Nephron progenitor cell (in vitro differentiated cells): Measurements from ENCODE around the gene SLC12A5.

Source experiments
- DNase-seq: peaks from one replicate; pipeline ENCODE4 v3.0.0; 2021
- H3K27ac Mint-ChIP-seq: 2 replicates; pipeline ENCODE4 v1.8.0; 2021; ENCODE audit warnings: mild to moderate bottlenecking, moderate library complexity, mixed read lengths
- H3K27me3 Mint-ChIP-seq: 2 replicates; pipeline ENCODE4 v1.8.0; 2021; ENCODE audit warnings: mild to moderate bottlenecking, low read depth, mixed read lengths; ENCODE audit not compliant: poor library complexity
- H3K36me3 Mint-ChIP-seq: 2 replicates; pipeline ENCODE4 v1.8.0; 2021; ENCODE audit warnings: low read depth, mixed read lengths
- H3K4me1 Mint-ChIP-seq: 2 replicates; pipeline ENCODE4 v1.8.0; 2021; ENCODE audit warnings: mixed read lengths
- H3K4me3 Mint-ChIP-seq: 2 replicates; pipeline ENCODE4 v1.8.0; 2021; ENCODE audit warnings: mild to moderate bottlenecking, moderate library complexity, mixed read lengths
- H3K9me3 Mint-ChIP-seq: 2 replicates; pipeline ENCODE4 v1.8.0; 2021; ENCODE audit warnings: mild to moderate bottlenecking, moderate library complexity, mixed read lengths
- CTCF ChIP-seq: fragments of 200-600 bp; sonication (generic); IDR thresholded peaks from 2 replicates; pipeline ENCODE4 v1.5.0; 2021; ENCODE audit warnings: antibody characterized with exemption

Gene SLC12A5

GRCh38 chr20:46076806-46077205, 47.8 kb downstream of the SLC12A5 start:
- Mint-ChIP-seq H3K4me1 (peaks cover 4% of the 10 kb centered on the region), H3K4me3 (no peak overlapping the region), H3K27me3 (no peaks in the 10 kb centered on the region), H3K27ac (no peak overlapping the region), H3K9me3 (no peaks in the 10 kb centered on the region), H3K36me3 (peaks cover 32% of the 10 kb centered on the region)
- no peak for TF ChIP-seq CTCF
- no peak for DNase-seq

GRCh38 chr20:46077642-46078305, 48.8 kb downstream of the SLC12A5 start:
- Mint-ChIP-seq H3K36me3 (peaks cover 32% of the 10 kb centered on the region), H3K4me3 (no peak overlapping the region), H3K27me3 (no peaks in the 10 kb centered on the region), H3K27ac (peak overlapping the region; percentile 54), H3K9me3 (no peaks in the 10 kb centered on the region), H3K4me1 (peaks cover 9% of the 10 kb centered on the region)
- DNase-seq = no peak
- TF ChIP-seq CTCF = no peak

GRCh38 chr20:46078954-46079353, 49.9 kb downstream of the SLC12A5 start:
- Mint-ChIP-seq H3K4me3 (no peak overlapping the region), H3K4me1 (peaks cover 17% of the 10 kb centered on the region), H3K36me3 (peaks cover 28% of the 10 kb centered on the region), H3K27ac (no peak overlapping the region), H3K27me3 (no peaks in the 10 kb centered on the region), H3K9me3 (no peaks in the 10 kb centered on the region)
- TF ChIP-seq CTCF = no peak
- DNase-seq = no peak

GRCh38 chr20:46081074-46081473, 52.1 kb downstream of the SLC12A5 start:
- Mint-ChIP-seq H3K27ac (no peak overlapping the region), H3K4me1 (peaks cover 30% of the 10 kb centered on the region), H3K36me3 (peaks cover 18% of the 10 kb centered on the region), H3K9me3 (no peaks in the 10 kb centered on the region), H3K27me3 (no peaks in the 10 kb centered on the region), H3K4me3 (no peak overlapping the region)
- no peak for TF ChIP-seq CTCF
- no peak for DNase-seq

- no peak overlapping the region for H3K4me3 Mint-ChIP-seq
- no peaks in the 10 kb centered on the region for H3K9me3 Mint-ChIP-seq
- H3K27me3 Mint-ChIP-seq = no peaks in the 10 kb centered on the region
- TF ChIP-seq CTCF = no peak
- no peak for DNase-seq
- peaks cover 12% of the 10 kb centered on the region for H3K36me3 Mint-ChIP-seq
- H3K27ac Mint-ChIP-seq = peak overlapping the region; percentile 73
- peaks cover 50% of the 10 kb centered on the region for H3K4me1 Mint-ChIP-seq
Measured at GRCh38 chr20:46083101-46083500, 54.1 kb downstream of the SLC12A5 start.

GRCh38 chr20:46083531-46084061, 54.6 kb downstream of the SLC12A5 start:
- TF ChIP-seq CTCF = no peak

More at GRCh38 chr20:46083531-46084061, 54.6 kb downstream of the SLC12A5 start:
- Mint-ChIP-seq H3K4me1 (peaks cover 55% of the 10 kb centered on the region), H3K9me3 (no peaks in the 10 kb centered on the region), H3K27ac (peak overlapping the region; percentile 73), H3K36me3 (peaks cover 10% of the 10 kb centered on the region), H3K27me3 (no peaks in the 10 kb centered on the region), H3K4me3 (no peak overlapping the region)
- no peak for DNase-seq
